HepG2 (cell line): ENCODE results near the gene TRIM9. TPM values are rescaled to one million over a fixed set of nuclear protein-coding genes. Genes with fewer than 3 reads are reported as not detected.

Experiments
- ATAC-seq: fragments of 200-7000 bp; cut with Tn5 transposase; 3 replicates; pipeline ENCODE4 v1.9.1; 2020; ENCODE audit warnings: mild to moderate bottlenecking, moderate library complexity
- BruUV-seq: library from RNA; stranded (reverse); fragments of 400-500 nt; replicated peaks from 2 replicates; lab custom pipeline; 2021; lab: Mats Ljungman, UMichigan
- CTCF ChIA-PET: fragments of 300-600 bp; formaldehyde crosslinking; extraction: SDS; loops from one replicate; lab custom pipeline; 2021; ENCODE audit warnings: low total read pairs, inconsistent platforms, low intra/inter-chr PET ratio; lab: Yijun Ruan, JAX
- POLR2A ChIA-PET: fragments of 350-600 bp; sonication (Branson Sonifier 250); formaldehyde crosslinking; loops from one replicate; lab custom pipeline; 2020; ENCODE audit warnings: antibody characterized with exemption, inconsistent platforms; lab: Yijun Ruan, JAX
- DNase-seq: peaks from one replicate; pipeline ENCODE4 v3.0.0-alpha.2; 2015; ENCODE audit warnings: low spot score
- FAIRE-seq: peaks from 3 replicates; lab custom pipeline; 2011; peaks lifted over from hg19 to GRCh38; lab: Jason Lieb, UNC
- H2AFZ ChIP-seq: one replicate; pipeline ENCODE4 v1.6.1; 2011; ENCODE audit warnings: low read length, inconsistent platforms
- H3K27ac ChIP-seq: fragments of 300-600 bp; 3 replicates; pipeline ENCODE4 v1.8.0; 2011; ENCODE audit warnings: mixed run types, mild to moderate bottlenecking, mixed read lengths, low read length, inconsistent platforms; ENCODE audit not compliant: insufficient read depth; ENCODE audit errors: extremely low read length
- H3K27me3 ChIP-seq, 2 experiments: fragments of 200-600 bp in 1 of 2; 2 replicates in 1 of 2; 3 replicates in 1 of 2; pipeline versions ENCODE4 v1.6.0 to v1.8.0; 2011; ENCODE audit warnings: low read length in 2 of 2, mild to moderate bottlenecking in 2 of 2, moderate library complexity in 2 of 2, inconsistent platforms in 1 of 2; ENCODE audit not compliant: insufficient read depth in 2 of 2, control insufficient read depth in 1 of 2
- H3K36me3 ChIP-seq, 2 experiments: fragments of 200-600 bp in 1 of 2; replicated peaks in 1 of 2; 2 replicates in 1 of 2; 3 replicates in 1 of 2; pipeline versions ENCODE4 v1.5.1 to v1.8.0; 2011; ENCODE audit warnings: low read length in 2 of 2, inconsistent platforms in 1 of 2; ENCODE audit not compliant: insufficient read depth in 2 of 2, control insufficient read depth in 1 of 2
- H3K4me1 ChIP-seq: 2 replicates; pipeline ENCODE4 v1.5.1; 2012; ENCODE audit warnings: low read length, inconsistent platforms; ENCODE audit not compliant: insufficient read depth
- H3K4me2 ChIP-seq: 2 replicates; pipeline ENCODE4 v1.6.0; 2011; ENCODE audit warnings: low read depth, low read length, inconsistent platforms
- H3K4me3 ChIP-seq, 3 experiments: fragments of 200-600 bp in 1 of 3; sonication (generic), shearing (Covaris generic) in 1 of 3; replicated peaks in 1 of 3; 2 replicates each; pipeline ENCODE4 v1.5.1; 2011 to 2016; ENCODE audit warnings: low read length in 3 of 3, inconsistent platforms in 2 of 3, low read depth in 2 of 3, mild to moderate bottlenecking in 2 of 3, control low read depth in 1 of 3, mixed read lengths in 1 of 3; ENCODE audit not compliant: insufficient read depth in 1 of 3
- H3K79me2 ChIP-seq: one replicate; pipeline ENCODE4 v1.6.1; 2011; ENCODE audit warnings: low read length, inconsistent platforms; ENCODE audit not compliant: insufficient read depth
- H3K9ac ChIP-seq: 2 replicates; pipeline ENCODE4 v1.6.0; 2011; ENCODE audit warnings: mild to moderate bottlenecking, low read depth, low read length, inconsistent platforms; ENCODE audit not compliant: insufficient read depth
- H3K9me3 ChIP-seq: 2 replicates; pipeline ENCODE4 v1.5.1; 2012; ENCODE audit warnings: mild to moderate bottlenecking, low read length
- H4K20me1 ChIP-seq: 2 replicates; pipeline ENCODE4 v1.6.0; 2011; ENCODE audit warnings: inconsistent platforms, mild to moderate bottlenecking, low read length, moderate library complexity; ENCODE audit not compliant: insufficient read depth
- BCL3 ChIP-seq: sonication (generic); formaldehyde crosslinking; IDR thresholded peaks from 2 replicates; pipeline ENCODE4 v1.5.1; 2020; ENCODE audit warnings: mild to moderate bottlenecking, missing genetic modification reagents, moderate library complexity
- BRD4 ChIP-seq: sonication (generic); formaldehyde crosslinking; IDR thresholded peaks from 2 replicates; pipeline ENCODE4 v1.4.0; 2020; ENCODE audit warnings: missing genetic modification reagents
- CBX1 ChIP-seq: IDR thresholded peaks from one replicate; pipeline ENCODE4 v1.6.1; 2016; ENCODE audit warnings: antibody characterized with exemption, low read depth
- ELF3 ChIP-seq: IDR thresholded peaks from 2 replicates; pipeline ENCODE4 v1.6.1; 2016; ENCODE audit warnings: missing genetic modification reagents, missing compliant biosample characterization
- HMG20B ChIP-seq: conservative IDR thresholded peaks from 2 replicates; pipeline ENCODE4 v1.6.1; 2016; ENCODE audit warnings: missing genetic modification reagents, missing compliant biosample characterization
- KLF13 ChIP-seq: sonication (generic); formaldehyde crosslinking; IDR thresholded peaks from 2 replicates; pipeline ENCODE4 v1.4.0; 2020; ENCODE audit warnings: mild to moderate bottlenecking, missing genetic modification reagents
- MYC ChIP-seq: sonication (generic); formaldehyde crosslinking; IDR thresholded peaks from 2 replicates; pipeline ENCODE4 v1.9.0; 2021; ENCODE audit warnings: missing genetic modification reagents, borderline replicate concordance
- NCOA2 ChIP-seq: sonication (generic); formaldehyde crosslinking; IDR thresholded peaks from 2 replicates; pipeline ENCODE4 v1.8.0; 2022; ENCODE audit warnings: inconsistent platforms
- PBX2 ChIP-seq: IDR thresholded peaks from 2 replicates; pipeline ENCODE4 v1.6.1; 2016; ENCODE audit warnings: control low read depth
- YY1 ChIP-seq: IDR thresholded peaks from 2 replicates; pipeline ENCODE4 v1.6.1; 2011; ENCODE audit warnings: low read length, low read depth, moderate library complexity, mild to moderate bottlenecking; ENCODE audit not compliant: insufficient read depth, insufficient replicate concordance
- ZBTB33 ChIP-seq: sonication (generic); formaldehyde crosslinking; IDR thresholded peaks from 2 replicates; pipeline ENCODE4 v1.4.0; 2020; ENCODE audit warnings: missing genetic modification reagents
- ZFP41 ChIP-seq: sonication (generic); formaldehyde crosslinking; IDR thresholded peaks from 2 replicates; pipeline ENCODE4 v1.4.0; 2020; ENCODE audit warnings: mild to moderate bottlenecking, missing genetic modification reagents, borderline replicate concordance
- ZFP90 ChIP-seq: sonication (generic); formaldehyde crosslinking; IDR thresholded peaks from 2 replicates; pipeline ENCODE4 v1.8.0; 2022; ENCODE audit warnings: missing genetic modification reagents, mild to moderate bottlenecking, inconsistent platforms, borderline replicate concordance
- ZNF160 ChIP-seq: sonication (generic); formaldehyde crosslinking; IDR thresholded peaks from 2 replicates; pipeline ENCODE4 v1.8.0; 2022; ENCODE audit warnings: mild to moderate bottlenecking, inconsistent platforms, missing genetic modification reagents
- ZNF607 ChIP-seq: sonication (generic); formaldehyde crosslinking; IDR thresholded peaks from 2 replicates; pipeline ENCODE4 v1.5.1; 2020; ENCODE audit warnings: missing genetic modification reagents, mild to moderate bottlenecking, borderline replicate concordance
- ZNF672 ChIP-seq: sonication (generic); formaldehyde crosslinking; IDR thresholded peaks from 2 replicates; pipeline ENCODE4 v1.8.1; 2022; ENCODE audit warnings: missing genetic modification reagents
- ZSCAN29 ChIP-seq: sonication (generic); formaldehyde crosslinking; conservative IDR thresholded peaks from 2 replicates; pipeline ENCODE4 v1.4.0; 2020; ENCODE audit warnings: mild to moderate bottlenecking, missing genetic modification reagents
- WGBS: methylation state at CpG from one replicate; pipeline ENCODE4 v1.1.6; 2017; ENCODE audit warnings: low lambda C conversion rate; 5-methylcytosine and 5-hydroxymethylcytosine counted together
- in situ Hi-C: cut with HindIII; loops from 2 replicates; pipeline ENCODE4 v1.10.0; 2017; ENCODE audit warnings: low pct_unique_long_range_greater_than_20kb; ENCODE audit not compliant: extremely low pct_ligation_motif_present
- intact Hi-C: fragments of 100-400 bp; cut with micrococcal nuclease; formaldehyde crosslinking; loops from one replicate; pipeline ENCODE4 v1.10.0; 2022; ENCODE audit not compliant: unreplicated experiment
- polyA plus RNA-seq, 8 experiments: library from polyadenylated mRNA; depleted of rRNA in 3 of 8; stranded (reverse) in 7 of 8; unstranded in 1 of 8; fragments of >200 nt; fragmentation: Illumina TruSeq in 4 of 8; extraction: Trizol in 4 of 8; gene quantifications; 2 replicates each; pipeline versions ENCODE4 v1.2.1 to v1.2.3, GENCODE V29; 2011 to 2016; ENCODE audit warnings: low read depth in 4 of 8, missing spikeins in 1 of 8, mixed read lengths in 1 of 8; ENCODE audit not compliant: insufficient read depth in 1 of 8
- total RNA-seq, 5 experiments: library from RNA; depleted of rRNA; stranded (reverse); fragments of >200 nt; fragmentation: Illumina TruSeq; extraction: Trizol; gene quantifications; 2 replicates each; pipeline ENCODE4 v1.2.3, GENCODE V29; 2016; ENCODE audit warnings: low read depth in 1 of 5

The TRIM9 gene
- total and polyA plus RNA-seq, 2 of the 13 experiments (the other 11 are each of a cell fraction or from before 2014, with no cell fraction given): 0.04 to 0.07 TPM

- TF ChIP-seq CBX1 (no peak), ZNF160 (CRISPR knock-in tag) (no peak), ZFP90 (no peak), ZSCAN29 (CRISPR knock-in tag) (no peak), ELF3 (no peak), NCOA2 (CRISPR knock-in tag) (no peak), KLF13 (CRISPR knock-in tag) (no peak)
- no peaks in the 10 kb centered on the region for H3K79me2 ChIP-seq
- in situ Hi-C loops (no loop called here), intact Hi-C loops (no loop called here)
- BruUV-seq: no TSS peak
- no peak overlapping the region for H3K27ac ChIP-seq
- H3K9ac ChIP-seq: no peak overlapping the region
- FAIRE-seq (no peak), ATAC-seq (no peak), DNase-seq (no peak)
- H3K4me2 ChIP-seq: no peak overlapping the region
- CTCF ChIA-PET: no interaction called here
- no peaks in the 10 kb centered on the region for H3K9me3 ChIP-seq
- no peaks in the 10 kb centered on the region for H3K36me3 ChIP-seq
- H3K4me3 ChIP-seq: no peak overlapping the region
- WGBS: 43% methylated on average over 4 of the region's 4 CpGs
- no peaks in the 10 kb centered on the region for H3K4me1 ChIP-seq
- H4K20me1 ChIP-seq: no peaks in the 10 kb centered on the region
- no peak overlapping the region for H2AFZ ChIP-seq
- no peaks in the 10 kb centered on the region for H3K27me3 ChIP-seq
- POLR2A ChIA-PET: no interaction called here
These were observed 13.7 kb downstream of the TRIM9 start for GRCh38 chr14:51081209-51081608.

- in situ Hi-C loops: no loop called here
- no TSS peak for BruUV-seq
- Histone ChIP-seq H4K20me1 (no peaks in the 10 kb centered on the region), H3K79me2 (no peaks in the 10 kb centered on the region), H2AFZ (no peak overlapping the region), H3K27me3 (no peaks in the 10 kb centered on the region), H3K4me2 (no peak overlapping the region), H3K27ac (no peak overlapping the region), H3K36me3 (no peaks in the 10 kb centered on the region), H3K4me3 (no peak overlapping the region), H3K9me3 (no peaks in the 10 kb centered on the region), H3K9ac (no peak overlapping the region), H3K4me1 (no peaks in the 10 kb centered on the region)
- WGBS: 0% methylated on average over 3 of the region's 3 CpGs
- POLR2A ChIA-PET: no interaction called here
- DNase-seq: no peak
- intact Hi-C loops: no loop called here
- ATAC-seq: no peak
- CTCF ChIA-PET: no interaction called here
- no peak for FAIRE-seq
- TF ChIP-seq HMG20B (CRISPR knock-in tag) (no peak), ZNF607 (CRISPR knock-in tag) (no peak), YY1 (no peak), PBX2 (no peak), BRD4 (no peak), ZFP41 (CRISPR knock-in tag) (no peak), ZBTB33 (CRISPR knock-in tag) (no peak), ZNF672 (CRISPR knock-in tag) (no peak), BCL3 (no peak), MYC (CRISPR knock-in tag) (no peak), ZSCAN29 (CRISPR knock-in tag) (no peak)
These were observed 14.3 kb downstream of the TRIM9 start for GRCh38 chr14:51080645-51081044.
